LNCaP clone FGC (cell line): ENCODE data around the gene LYPD3.

ENCODE experiments used
- DNase-seq: peaks from one replicate; pipeline ENCODE4 v3.0.0-alpha.2; 2011; ENCODE audit warnings: low read depth
- H3K4me3 ChIP-seq: 2 replicates; pipeline ENCODE4 v1.5.1; 2011; ENCODE audit warnings: mild to moderate bottlenecking, low read depth, low read length, control low read depth
- TF ChIP-seq, protein P1 (sequence below): IDR thresholded peaks from 2 replicates; pipeline ENCODE4 v1.5.1; 2012; ENCODE audit warnings: mild to moderate bottlenecking; ENCODE audit not compliant: control insufficient read depth, insufficient read depth; ENCODE audit errors: extremely low read depth

Gene LYPD3

GRCh38 chr19:43485951-43486350 is 20.5 kb upstream of the LYPD3 start:
- no peak overlapping the region for H3K4me3 ChIP-seq
- no peak for DNase-seq
- TF ChIP-seq, protein P1, sequence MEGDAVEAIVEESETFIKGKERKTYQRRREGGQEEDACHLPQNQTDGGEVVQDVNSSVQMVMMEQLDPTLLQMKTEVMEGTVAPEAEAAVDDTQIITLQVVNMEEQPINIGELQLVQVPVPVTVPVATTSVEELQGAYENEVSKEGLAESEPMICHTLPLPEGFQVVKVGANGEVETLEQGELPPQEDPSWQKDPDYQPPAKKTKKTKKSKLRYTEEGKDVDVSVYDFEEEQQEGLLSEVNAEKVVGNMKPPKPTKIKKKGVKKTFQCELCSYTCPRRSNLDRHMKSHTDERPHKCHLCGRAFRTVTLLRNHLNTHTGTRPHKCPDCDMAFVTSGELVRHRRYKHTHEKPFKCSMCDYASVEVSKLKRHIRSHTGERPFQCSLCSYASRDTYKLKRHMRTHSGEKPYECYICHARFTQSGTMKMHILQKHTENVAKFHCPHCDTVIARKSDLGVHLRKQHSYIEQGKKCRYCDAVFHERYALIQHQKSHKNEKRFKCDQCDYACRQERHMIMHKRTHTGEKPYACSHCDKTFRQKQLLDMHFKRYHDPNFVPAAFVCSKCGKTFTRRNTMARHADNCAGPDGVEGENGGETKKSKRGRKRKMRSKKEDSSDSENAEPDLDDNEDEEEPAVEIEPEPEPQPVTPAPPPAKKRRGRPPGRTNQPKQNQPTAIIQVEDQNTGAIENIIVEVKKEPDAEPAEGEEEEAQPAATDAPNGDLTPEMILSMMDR: no peak

GRCh38 chr19:43483281-43483680 is 17.9 kb upstream of the LYPD3 start:
- H3K4me3 ChIP-seq: no peak overlapping the region

GRCh38 chr19:43482193-43482592 is 16.8 kb upstream of the LYPD3 start:
- no peak overlapping the region for H3K4me3 ChIP-seq
- DNase-seq: no peak
- TF ChIP-seq, protein P1: no peak

More at GRCh38 chr19:43483281-43483680, 17.9 kb upstream of the LYPD3 start:
- no peak for DNase-seq
- TF ChIP-seq, protein P1: no peak

- DNase-seq: no peak
- TF ChIP-seq, protein P1: no peak
- H3K4me3 ChIP-seq: no peak overlapping the region
These were observed 16.3 kb upstream of the LYPD3 start for GRCh38 chr19:43481701-43482100.

DNA sequence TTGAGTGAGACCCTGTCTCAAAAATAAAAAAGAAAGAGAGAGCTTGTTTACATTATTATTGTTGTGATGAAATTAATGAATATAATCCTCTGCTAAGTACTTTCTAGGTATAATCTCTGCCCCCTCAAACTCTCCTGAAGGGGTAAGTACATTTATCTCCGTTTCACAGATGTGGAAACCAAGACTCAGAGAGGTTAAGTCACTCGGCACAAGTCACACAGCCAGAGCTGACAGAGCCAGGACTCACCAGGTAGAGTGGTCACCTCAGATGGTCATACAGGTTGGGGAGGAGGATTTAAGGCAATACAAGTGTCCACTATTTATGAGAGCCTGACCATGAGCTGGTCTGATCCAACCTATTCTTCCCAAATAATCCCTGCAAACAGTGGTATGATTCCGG is 15.2 kb upstream of the LYPD3 start:
- DNase-seq: no peak
- TF ChIP-seq, protein P1: no peak
- no peak overlapping the region for H3K4me3 ChIP-seq

DNA sequence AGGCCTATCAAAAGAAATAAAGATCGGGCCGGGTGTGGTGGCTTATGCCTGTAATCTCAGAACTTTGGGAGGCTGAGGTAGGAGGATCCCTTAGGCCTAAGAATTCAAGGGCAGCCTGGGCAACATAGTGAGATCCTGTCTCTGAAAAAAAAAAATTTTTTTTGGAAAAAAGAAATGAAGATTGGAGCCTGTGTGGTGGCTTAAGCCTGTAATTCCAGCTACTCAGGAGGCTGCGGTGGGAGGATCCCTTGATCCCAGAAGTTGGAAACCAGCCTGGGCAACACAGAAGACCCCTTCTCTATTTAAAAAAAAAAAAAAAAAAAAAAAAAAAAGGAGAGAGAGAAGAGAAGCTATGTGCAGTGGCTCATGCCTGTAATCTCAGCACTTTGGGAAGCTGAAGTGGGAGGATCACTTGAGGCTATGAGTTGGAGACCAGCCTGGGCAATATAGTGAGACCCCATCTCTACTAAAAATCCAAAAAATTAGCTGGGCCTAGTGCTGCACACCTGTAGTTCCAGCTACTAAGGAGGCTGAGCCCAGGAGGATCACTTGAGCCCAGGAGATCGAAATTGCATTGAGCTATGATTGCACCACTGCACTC is 14.7 kb upstream of the LYPD3 start:
- TF ChIP-seq, protein P1: no peak
- H3K4me3 ChIP-seq: no peak overlapping the region
- no peak for DNase-seq

DNA sequence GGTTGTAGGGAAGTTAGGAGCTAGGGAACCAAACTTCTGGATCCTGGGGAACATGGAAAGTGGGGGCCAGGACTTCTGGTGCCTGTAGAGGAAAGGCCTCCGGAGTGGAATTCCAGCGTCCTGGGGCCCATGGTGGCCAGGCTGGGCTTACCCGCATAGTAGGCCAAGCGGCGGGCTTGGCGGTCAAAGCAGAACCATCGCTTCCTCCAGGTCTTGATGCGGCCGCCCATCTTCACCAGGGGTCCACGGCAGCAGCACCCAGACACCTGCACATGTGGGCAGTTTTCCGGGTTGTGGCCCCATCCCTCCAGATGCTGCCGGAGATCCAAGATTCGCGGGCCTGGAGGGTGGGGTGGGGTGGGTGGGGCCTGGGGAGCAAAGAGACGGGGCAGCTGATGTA is 13.8 kb upstream of the LYPD3 start:
- no peak for DNase-seq
- TF ChIP-seq, protein P1: no peak
- no peak overlapping the region for H3K4me3 ChIP-seq
